H1 (cell line): ENCODE measurements around the gene PGLYRP4. TPM values are rescaled to one million over a fixed set of nuclear protein-coding genes. Genes with fewer than 3 reads are reported as not detected.

Experiments
- CTCF ChIA-PET: fragments of 300-600 bp; sonication (Branson Sonifier 250); formaldehyde crosslinking; loops from one replicate; lab custom pipeline; 2021; ENCODE audit not compliant: partially characterized antibody; lab: Charles Lee
- POLR2A ChIA-PET: fragments of 300-600 bp; sonication (Branson Sonifier 250); formaldehyde crosslinking; loops from one replicate; lab custom pipeline; 2021; ENCODE audit warnings: inconsistent platforms; ENCODE audit not compliant: partially characterized antibody; lab: Charles Lee
- DNase-seq, 2 experiments: peaks; one replicate each; pipeline versions ENCODE4 v3.0.0 to v3.0.0-alpha.2; 2010 to 2022; ENCODE audit warnings: low spot score in 2 of 2, low read depth in 1 of 2, mixed read lengths in 1 of 2
- FAIRE-seq: peaks from 2 replicates; lab custom pipeline; 2011; peaks lifted over from hg19 to GRCh38; lab: Jason Lieb, UNC
- H2AFZ ChIP-seq: 2 replicates; pipeline ENCODE4 v1.8.1; 2012; ENCODE audit warnings: low read length, inconsistent platforms
- H2AK5ac ChIP-seq: 2 replicates; pipeline ENCODE4 v1.6.1; 2013; ENCODE audit warnings: low read depth, low read length
- H2BK120ac ChIP-seq: replicated peaks from 2 replicates; pipeline ENCODE3; 2013; ENCODE audit warnings: low read depth, low read length, inconsistent platforms
- H2BK12ac ChIP-seq: 2 replicates; pipeline ENCODE4 v1.6.1; 2013; ENCODE audit warnings: low read depth, low read length
- H2BK15ac ChIP-seq: 2 replicates; pipeline ENCODE4 v1.6.1; 2013; ENCODE audit warnings: low read length
- H2BK20ac ChIP-seq: 2 replicates; pipeline ENCODE4 v1.6.1; 2013; ENCODE audit warnings: low read length
- H2BK5ac ChIP-seq: 2 replicates; pipeline ENCODE4 v1.6.1; 2013; ENCODE audit warnings: low read depth, low read length
- H3K14ac ChIP-seq: 2 replicates; pipeline ENCODE4 v1.6.1; 2013; ENCODE audit warnings: inconsistent platforms; ENCODE audit not compliant: insufficient read length
- H3K18ac ChIP-seq: 2 replicates; pipeline ENCODE4 v1.6.1; 2013; ENCODE audit warnings: low read length; ENCODE audit errors: extremely low read depth
- H3K23ac ChIP-seq: 2 replicates; pipeline ENCODE4 v1.6.1; 2013; ENCODE audit warnings: inconsistent platforms; ENCODE audit not compliant: insufficient read length
- H3K23me2 ChIP-seq: 2 replicates; pipeline ENCODE4 v1.6.1; 2013; ENCODE audit warnings: low read depth, low read length
- H3K27ac ChIP-seq: 2 replicates; pipeline ENCODE4 v1.6.1; 2011; ENCODE audit warnings: low read depth, low read length, inconsistent platforms
- H3K27me3 ChIP-seq, 4 experiments: replicated peaks in 1 of 4; 1 replicate in 1 of 4; 2 replicates in 3 of 4; pipeline versions ENCODE4 v1.6.1 to v1.8.1; 2011 to 2013; ENCODE audit warnings: low read length in 3 of 4, mild to moderate bottlenecking in 3 of 4, inconsistent platforms in 2 of 4, mixed read lengths in 2 of 4, moderate library complexity in 1 of 4; ENCODE audit not compliant: control insufficient read depth in 3 of 4, insufficient read depth in 3 of 4; ENCODE audit errors: extremely low read depth in 1 of 4
- H3K36me3 ChIP-seq, 4 experiments: 2 replicates each; pipeline versions ENCODE4 v1.6.1 to v1.8.1; 2011 to 2013; ENCODE audit warnings: mild to moderate bottlenecking in 4 of 4, low read length in 3 of 4, moderate library complexity in 2 of 4, control low read depth in 1 of 4, inconsistent platforms in 1 of 4; ENCODE audit not compliant: insufficient read depth in 4 of 4, control insufficient read depth in 2 of 4
- H3K4ac ChIP-seq: replicated peaks from 2 replicates; pipeline ENCODE3; 2013; ENCODE audit warnings: low read length, low read depth, mixed read lengths, inconsistent platforms; ENCODE audit not compliant: insufficient read length
- H3K4me1 ChIP-seq, 4 experiments: replicated peaks in 1 of 4; 1 replicate in 1 of 4; 2 replicates in 3 of 4; pipeline versions ENCODE4 v1.6.1 to v1.8.1; 2011 to 2013; ENCODE audit warnings: low read length in 3 of 4, inconsistent platforms in 2 of 4, mixed read lengths in 1 of 4; ENCODE audit not compliant: insufficient read depth in 4 of 4, control insufficient read depth in 3 of 4
- H3K4me2 ChIP-seq, 2 experiments: 2 replicates each; pipeline versions ENCODE4 v1.6.1 to v1.8.1; 2011 to 2013; ENCODE audit warnings: low read depth in 2 of 2, low read length in 2 of 2, control low read depth in 1 of 2, inconsistent platforms in 1 of 2, mild to moderate bottlenecking in 1 of 2; ENCODE audit not compliant: insufficient read depth in 1 of 2
- H3K4me3 ChIP-seq, 4 experiments: fragments of 200-600, 300-600 bp in 1 of 4; sonication (generic), shearing (Covaris generic), sonication (Bioruptor Twin) in 1 of 4; 2 replicates each; pipeline versions ENCODE4 v1.5.1 to v1.8.1; 2011 to 2016; ENCODE audit warnings: low read length in 4 of 4, low read depth in 3 of 4, control low read depth in 2 of 4, inconsistent platforms in 2 of 4, mild to moderate bottlenecking in 2 of 4, mixed read lengths in 1 of 4, moderate library complexity in 1 of 4; ENCODE audit not compliant: insufficient read depth in 2 of 4; ENCODE audit errors: extremely low read depth in 1 of 4
- H3K56ac ChIP-seq: replicated peaks from 2 replicates; pipeline ENCODE3; 2013; ENCODE audit warnings: low read depth, mild to moderate bottlenecking, mixed read lengths, low read length, inconsistent platforms; ENCODE audit not compliant: insufficient read length
- H3K79me1 ChIP-seq: 2 replicates; pipeline ENCODE4 v1.6.1; 2013; ENCODE audit warnings: low read depth, low read length, control low read depth
- H3K79me2 ChIP-seq, 2 experiments: 2 replicates each; pipeline versions ENCODE4 v1.6.1 to v1.8.1; 2012 to 2013; ENCODE audit warnings: low read length in 2 of 2, mild to moderate bottlenecking in 2 of 2, inconsistent platforms in 1 of 2; ENCODE audit not compliant: insufficient read depth in 2 of 2, control insufficient read depth in 1 of 2
- H3K9ac ChIP-seq, 4 experiments: replicated peaks in 1 of 4; 1 replicate in 1 of 4; 2 replicates in 3 of 4; pipeline versions ENCODE4 v1.6.1 to v1.8.1; 2011 to 2013; ENCODE audit warnings: low read depth in 3 of 4, low read length in 3 of 4, control low read depth in 2 of 4, mild to moderate bottlenecking in 2 of 4, moderate library complexity in 2 of 4, inconsistent platforms in 1 of 4; ENCODE audit errors: extremely low read depth in 1 of 4
- H3K9me3 ChIP-seq, 2 experiments: 2 replicates each; pipeline versions ENCODE4 v1.6.1 to v1.8.1; 2012 to 2013; ENCODE audit warnings: mild to moderate bottlenecking in 2 of 2, moderate library complexity in 2 of 2, control low read depth in 1 of 2, inconsistent platforms in 1 of 2, low read depth in 1 of 2, low read length in 1 of 2, mixed read lengths in 1 of 2; ENCODE audit not compliant: insufficient read depth in 2 of 2
- H4K20me1 ChIP-seq, 2 experiments: replicated peaks in 1 of 2; 2 replicates each; pipeline versions ENCODE3 to v1.8.1; 2011 to 2013; ENCODE audit warnings: inconsistent platforms in 2 of 2, low read length in 2 of 2, mild to moderate bottlenecking in 1 of 2; ENCODE audit not compliant: insufficient read depth in 2 of 2, control insufficient read depth in 1 of 2
- H4K5ac ChIP-seq: 2 replicates; pipeline ENCODE4 v1.6.1; 2013; ENCODE audit warnings: low read length, low read depth, mixed read lengths, inconsistent platforms; ENCODE audit not compliant: insufficient read length
- H4K8ac ChIP-seq: 2 replicates; pipeline ENCODE4 v1.8.0; 2013; ENCODE audit warnings: mild to moderate bottlenecking, moderate library complexity, low read length, inconsistent platforms; ENCODE audit not compliant: insufficient read depth; ENCODE audit errors: extremely low read depth
- H4K91ac ChIP-seq: replicated peaks from 2 replicates; pipeline ENCODE3; 2013; ENCODE audit warnings: low read length, mixed read lengths, inconsistent platforms; ENCODE audit not compliant: insufficient read length
- BRCA1 ChIP-seq: IDR thresholded peaks from 2 replicates; pipeline ENCODE4 v1.6.1; 2012; ENCODE audit warnings: low read depth, low read length, improper control_type of control experiment
- CHD1 ChIP-seq: IDR thresholded peaks from 2 replicates; pipeline ENCODE4 v1.6.1; 2012; ENCODE audit warnings: low read depth, low read length, improper control_type of control experiment
- EGR1 ChIP-seq: IDR thresholded peaks from 2 replicates; pipeline ENCODE4 v1.6.1; 2011; ENCODE audit warnings: low read depth, low read length, borderline replicate concordance
- MAFK ChIP-seq: IDR thresholded peaks from 2 replicates; pipeline ENCODE4 v1.6.1; 2012; ENCODE audit warnings: low read depth, mild to moderate bottlenecking, improper control_type of control experiment, low read length
- RAD21 ChIP-seq, 2 experiments: IDR thresholded peaks in 1 of 2; conservative IDR thresholded peaks in 1 of 2; 2 replicates each; pipeline ENCODE4 v1.6.1; 2011; ENCODE audit warnings: low read depth in 2 of 2, low read length in 2 of 2, improper control_type of control experiment in 1 of 2, inconsistent platforms in 1 of 2, mild to moderate bottlenecking in 1 of 2, moderate library complexity in 1 of 2
- SAP30 ChIP-seq: fragments of 300-600 bp; sonication (generic); IDR thresholded peaks from 2 replicates; pipeline ENCODE4 v1.7.1; 2012; ENCODE audit warnings: low read length, moderate library complexity, mild to moderate bottlenecking, inconsistent platforms; ENCODE audit not compliant: insufficient read depth, insufficient replicate concordance
- WGBS, 2 experiments: shearing (Covaris generic) in 1 of 2; methylation state at CpG; one replicate each; pipeline versions ENCODE4 v1.1.6 to v1.1.7; 2013 to 2015; ENCODE audit warnings: low lambda C conversion rate in 2 of 2, mixed read lengths in 2 of 2, inconsistent platforms in 1 of 2, low coverage in 1 of 2, missing lambda C conversion rate in 1 of 2; ENCODE audit not compliant: insufficient replicate concordance in 2 of 2, insufficient coverage in 1 of 2, insufficient read length in 1 of 2; ENCODE audit errors: extremely low coverage in 1 of 2, missing lambda C conversion rate in 1 of 2; 5-methylcytosine and 5-hydroxymethylcytosine counted together
- polyA plus RNA-seq, 7 experiments: library from polyadenylated mRNA; depleted of rRNA in 3 of 7; stranded (reverse) in 5 of 7; unstranded in 2 of 7; fragments of >200 nt in 5 of 7; fragments of 200-250 nt in 2 of 7; gene quantifications; 1 replicate in 5 of 7; 2 replicates in 1 of 7; 4 replicates in 1 of 7; pipeline versions ENCODE4 v1.2.1 to v1.2.3, GENCODE V29; 2011 to 2013; ENCODE audit warnings: missing spikeins in 2 of 7, mixed read lengths in 2 of 7
- total RNA-seq: library from RNA; stranded (reverse); fragmentation: NEBNext Ultra II Directional; extraction: Animal tissue kit (Norgen Biotek cat#: 25700); gene quantifications from 2 replicates; pipeline ENCODE4 v1.2.1, GENCODE V29; 2021
- TF ChIP-seq, protein P1 (sequence below): IDR thresholded peaks from 2 replicates; pipeline ENCODE4 v1.6.1; 2012; ENCODE audit warnings: inconsistent platforms

PGLYRP4 gene
- total and polyA plus RNA-seq, 2 of the 8 experiments (the other 6 are each of a cell fraction or from before 2014, with no cell fraction given): not detected

DNA sequence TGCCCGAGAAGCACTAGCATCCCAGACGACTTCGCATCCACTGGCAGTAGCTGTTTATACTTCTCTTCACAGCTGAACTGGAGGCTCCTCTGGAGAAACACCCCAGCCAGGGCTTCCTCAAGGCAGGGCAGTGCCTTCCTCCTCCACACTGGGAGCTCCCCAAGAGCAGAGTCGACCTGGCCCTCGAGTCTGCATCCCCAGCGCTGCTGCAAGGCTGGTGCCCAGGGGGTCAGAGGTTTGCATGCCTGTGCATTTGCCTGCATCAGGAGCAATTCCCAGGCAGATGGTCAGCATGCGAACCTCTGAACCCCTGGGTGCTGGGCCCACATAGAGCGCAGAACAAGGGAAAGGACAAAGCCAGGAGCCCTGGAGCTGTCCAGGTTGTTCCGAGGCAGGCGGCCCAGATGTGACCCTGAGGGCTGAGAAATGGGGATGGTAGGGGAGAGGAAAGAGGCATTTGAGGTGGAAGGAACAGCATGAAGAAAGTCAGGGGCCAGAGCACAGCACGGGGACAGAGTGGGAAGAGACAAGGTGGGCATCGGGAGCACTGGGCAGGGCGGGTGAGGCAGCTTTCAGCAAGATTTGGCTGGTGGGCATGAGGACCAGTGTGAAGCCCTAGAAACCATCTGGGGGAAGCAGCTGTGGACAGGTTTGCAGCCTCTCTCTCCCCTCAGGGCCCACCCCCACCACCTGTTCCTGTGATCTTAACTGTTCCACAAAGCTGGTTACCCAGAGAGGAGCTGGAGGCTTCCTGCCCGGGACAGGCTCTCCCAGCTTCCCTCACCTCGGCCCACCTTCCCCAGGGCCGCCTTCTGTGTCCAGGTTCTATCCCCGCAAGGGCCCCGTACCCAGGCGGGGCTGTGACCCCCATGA is 48.6 kb upstream of the PGLYRP4 start:
- Histone ChIP-seq H3K23ac (no peak overlapping the region), H2AK5ac (no peak overlapping the region), H4K5ac (no peak overlapping the region), H2BK12ac (no peak overlapping the region), H3K4me1 (no peaks in the 10 kb centered on the region), H3K14ac (no peak overlapping the region), H3K18ac (no peak overlapping the region), H2BK5ac (no peak overlapping the region), H3K27me3 (no peaks in the 10 kb centered on the region), H2BK120ac (no peak overlapping the region), H3K4me2 (no peak overlapping the region), H2BK15ac (no peak overlapping the region), H3K79me1 (no peaks in the 10 kb centered on the region), H3K4ac (no peak overlapping the region), H2BK20ac (no peak overlapping the region), H4K20me1 (no peaks in the 10 kb centered on the region), H3K23me2 (no peaks in the 10 kb centered on the region), H4K8ac (no peak overlapping the region; the same call in 1 of the 2 replicates), H3K36me3 (no peaks in the 10 kb centered on the region), H3K4me3 (no peak overlapping the region), H3K79me2 (no peaks in the 10 kb centered on the region), H4K91ac (no peak overlapping the region), H2AFZ (no peak overlapping the region), H3K9ac (no peak overlapping the region), H3K56ac (no peak overlapping the region), H3K27ac (no peak overlapping the region), H3K9me3 (no peaks in the 10 kb centered on the region)
- no peak for FAIRE-seq
- TF ChIP-seq RAD21 (IDR thresholded peaks at IDR 0.05 in 1 of 2, conservative IDR thresholded peaks at IDR 0.05 in 1 of 2; ENCODE audit: low read depth in 2 of 2, low read length in 2 of 2) (no peak), MAFK (no peak), CHD1 (no peak), BRCA1 (no peak), SAP30 (no peak), EGR1 (no peak)
- TF ChIP-seq, protein P1, sequence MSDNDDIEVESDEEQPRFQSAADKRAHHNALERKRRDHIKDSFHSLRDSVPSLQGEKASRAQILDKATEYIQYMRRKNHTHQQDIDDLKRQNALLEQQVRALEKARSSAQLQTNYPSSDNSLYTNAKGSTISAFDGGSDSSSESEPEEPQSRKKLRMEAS: no peak
- CTCF ChIA-PET: interaction anchor here (0.8 to 6.4 kb wide), 6 partner anchors 11 to 136 kb away, joined by 3 to 63 read pairs (median 4); partner anchors contain the start of genes PGLYRP4 and S100A9
- DNase-seq: peak in 1 of 2 experiments; percentile 28
- POLR2A ChIA-PET: no interaction called here
- 89% methylated on average over 19 of the region's 19 CpGs; no CpG with 5 or more reads in 1 of the 2 experiments for WGBS, 2 experiments
